Fibroblast of mammary gland (primary cell): ENCODE data around the gene MRPL44.

Experiments used
- DNase-seq: peaks from one replicate; pipeline ENCODE4 v3.0.0-alpha.2; 2010; ENCODE audit warnings: low read depth
- H3K4me3 ChIP-seq: 2 replicates; pipeline ENCODE4 v1.5.1; 2011; ENCODE audit warnings: low read depth, mild to moderate bottlenecking, low read length, moderate library complexity; ENCODE audit not compliant: control insufficient read depth
- CTCF ChIP-seq: conservative IDR thresholded peaks from 2 replicates; pipeline ENCODE4 v1.5.1; 2011; ENCODE audit warnings: low read depth, low read length, inconsistent platforms; ENCODE audit not compliant: control insufficient read depth, insufficient read depth

The MRPL44 gene

GRCh38 chr2:223957092-223957851, at the start of gene MRPL44:
TSS of gene MRPL44 (plus strand) at chr2:223957463. CDS start at chr2:223957473, 10 bp downstream.
- TF ChIP-seq CTCF: no peak
- H3K4me3 ChIP-seq: peak within 1 kb of the TSS; percentile 91
- DNase-seq: peak; percentile 93

GRCh38 chr2:223908304-223908998, 48.8 kb upstream of the MRPL44 start:
- no peak for DNase-seq
- TF ChIP-seq CTCF: no peak
- H3K4me3 ChIP-seq: no peak overlapping the region

GRCh38 chr2:223909001-223909741, 48.1 kb upstream of the MRPL44 start:
- H3K4me3 ChIP-seq: no peak overlapping the region
- TF ChIP-seq CTCF: no peak
- no peak for DNase-seq

GRCh38 chr2:223914324-223914723, 42.9 kb upstream of the MRPL44 start:
- no peak for TF ChIP-seq CTCF
- no peak for DNase-seq
- H3K4me3 ChIP-seq: no peak overlapping the region

GRCh38 chr2:223915071-223915470, 42.2 kb upstream of the MRPL44 start:
- DNase-seq: no peak
- no peak overlapping the region for H3K4me3 ChIP-seq
- TF ChIP-seq CTCF: no peak

- no peak for DNase-seq
- no peak for TF ChIP-seq CTCF
- no peak overlapping the region for H3K4me3 ChIP-seq
Observed at GRCh38 chr2:223916181-223916920, 40.9 kb upstream of the MRPL44 start.
